HG03108 (cell line): ENCODE results near the gene STK31.
"Not testable (repeated sequence)": the region's sequence is repeated elsewhere in the genome, so short reads cannot be mapped to it uniquely, and the experiment has no call there.

Source experiments
- ATAC-seq: cut with Tn5 transposase; IDR thresholded peaks from one replicate; pipeline ENCODE4 v1.9.1; 2021; ENCODE audit warnings: moderate library complexity; ENCODE audit not compliant: unreplicated experiment

STK31 gene

DNA sequence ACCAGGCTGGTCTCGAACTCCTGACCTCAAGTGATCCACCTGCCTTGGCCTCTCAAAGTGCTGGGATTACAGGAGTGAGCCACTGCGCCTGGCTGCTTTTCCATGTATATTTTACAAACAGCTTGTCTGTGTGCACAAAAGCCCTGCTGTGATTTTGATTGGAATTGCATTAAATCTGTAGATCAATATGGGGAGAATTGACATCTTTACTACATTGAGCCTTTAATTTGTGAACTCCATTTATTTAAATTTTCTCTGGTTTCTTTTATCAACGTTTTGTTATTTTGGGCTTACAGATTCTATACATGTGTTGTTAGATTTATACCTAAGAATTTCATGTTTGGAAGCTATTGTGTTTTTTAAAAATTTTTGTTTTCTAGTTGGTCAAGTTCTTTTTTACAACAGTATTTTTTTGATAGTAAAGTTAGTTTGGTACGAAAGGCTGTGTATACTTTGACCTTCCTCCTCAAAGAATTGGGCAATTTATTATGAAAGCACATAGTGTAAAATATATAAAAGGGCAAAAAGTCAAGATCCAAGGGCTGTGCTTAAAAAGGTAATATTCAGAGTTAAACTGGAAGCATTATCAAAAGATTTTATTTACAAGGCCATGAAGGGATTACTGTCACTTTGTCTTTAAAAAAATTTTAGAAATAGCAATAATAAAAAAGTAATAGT lies 92.8 kb downstream of the STK31 start:
- no peak for ATAC-seq

DNA sequence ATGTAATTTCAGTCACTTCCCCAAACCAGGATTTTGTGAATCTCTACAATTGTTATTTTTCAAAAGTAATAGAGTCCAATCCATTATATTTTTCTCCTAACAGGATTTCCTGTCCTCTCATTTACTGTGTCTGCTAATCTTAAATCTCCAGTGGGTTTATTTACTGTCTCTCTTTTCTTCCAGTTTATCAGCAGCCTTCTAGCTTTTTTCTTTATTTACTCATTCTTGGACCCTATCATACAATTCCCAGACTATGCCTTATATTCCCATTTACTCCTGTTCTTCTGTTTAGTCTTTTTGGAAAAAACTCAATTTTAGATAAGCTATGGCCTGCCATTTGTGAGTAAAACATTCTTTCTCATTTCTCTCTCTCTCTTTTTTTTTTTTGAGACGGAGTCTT lies 94.7 kb downstream of the STK31 start:
- ATAC-seq, result no peak

DNA sequence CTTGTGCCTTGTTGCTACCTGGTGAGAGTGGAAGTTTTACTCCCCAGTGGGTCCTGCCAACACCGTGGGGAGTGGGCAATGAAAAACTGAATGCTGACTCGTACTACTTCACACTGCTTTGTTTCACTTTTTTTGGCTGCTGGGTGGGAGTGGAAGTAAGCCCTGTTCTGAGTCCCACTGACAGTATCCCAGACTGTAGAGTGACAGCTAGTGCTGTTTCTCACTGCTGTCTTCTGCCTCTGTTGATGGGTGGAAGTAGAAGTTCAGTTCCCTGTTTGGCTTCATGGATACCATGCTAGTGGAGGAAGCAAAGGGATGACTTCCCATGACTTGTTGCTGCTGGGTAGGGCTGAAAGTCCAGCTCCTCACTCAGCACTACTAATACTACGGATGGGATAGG lies 98.4 kb downstream of the STK31 start:
- ATAC-seq, result no peak

DNA sequence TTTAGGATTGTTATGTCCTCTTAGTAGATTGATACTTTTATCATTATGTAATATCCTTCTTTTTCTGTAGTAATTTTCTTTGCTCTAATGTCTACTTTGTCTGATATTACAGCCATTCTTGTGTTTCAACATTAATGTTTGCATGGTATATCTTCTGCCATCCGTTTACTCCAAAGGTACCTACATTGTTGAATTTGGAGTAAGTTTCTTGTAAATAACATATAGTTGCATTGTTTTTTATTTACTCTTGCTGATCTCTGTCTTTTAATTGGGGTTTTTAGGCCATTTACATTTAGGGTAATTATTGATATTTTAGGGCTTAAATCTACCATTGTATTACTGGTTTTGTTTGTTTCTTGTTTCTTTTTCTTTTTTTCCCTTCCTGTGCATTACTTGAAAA lies 100.1 kb downstream of the STK31 start:
- no peak for ATAC-seq

DNA sequence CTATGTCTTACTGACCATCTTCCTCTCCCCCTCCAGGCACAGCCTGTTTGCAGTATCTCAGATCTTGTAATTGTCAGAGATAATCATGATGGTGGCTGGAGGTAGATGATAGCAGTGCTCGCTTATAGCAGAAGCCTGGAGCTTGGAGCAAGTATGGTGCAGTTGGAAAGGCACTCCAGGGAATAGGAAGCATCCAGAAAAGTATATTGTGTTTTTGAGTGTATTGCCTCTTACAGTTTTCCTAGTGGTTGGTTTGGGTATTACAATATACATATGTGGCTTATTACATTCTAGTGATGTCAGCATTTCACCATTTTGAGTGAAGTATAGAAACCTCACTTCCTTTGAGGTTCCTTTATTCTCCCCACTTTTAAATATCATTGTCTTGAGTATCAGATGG lies 101.5 kb downstream of the STK31 start:
- no peak for ATAC-seq

DNA sequence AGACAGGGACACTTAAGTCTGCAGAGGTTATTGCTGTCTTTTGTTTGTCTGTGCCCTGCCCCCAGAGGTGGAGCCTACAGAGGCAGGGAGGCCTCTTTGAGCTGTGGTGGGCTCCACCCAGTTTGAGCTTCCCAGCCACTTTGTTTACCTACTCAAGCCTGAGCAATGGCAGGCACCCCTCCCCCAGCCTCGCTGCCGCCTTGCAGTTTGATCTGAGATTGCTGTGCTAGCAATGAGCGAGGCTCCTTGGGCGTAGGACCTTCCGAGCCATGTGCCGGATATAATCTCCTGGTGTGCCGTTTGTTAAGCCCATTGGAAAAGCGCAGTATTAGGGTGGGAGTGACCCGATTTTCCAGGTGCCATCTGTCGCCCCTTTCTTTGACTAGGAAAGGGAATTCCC lies 118.1 kb downstream of the STK31 start:
- not testable (repeated sequence) for ATAC-seq

DNA sequence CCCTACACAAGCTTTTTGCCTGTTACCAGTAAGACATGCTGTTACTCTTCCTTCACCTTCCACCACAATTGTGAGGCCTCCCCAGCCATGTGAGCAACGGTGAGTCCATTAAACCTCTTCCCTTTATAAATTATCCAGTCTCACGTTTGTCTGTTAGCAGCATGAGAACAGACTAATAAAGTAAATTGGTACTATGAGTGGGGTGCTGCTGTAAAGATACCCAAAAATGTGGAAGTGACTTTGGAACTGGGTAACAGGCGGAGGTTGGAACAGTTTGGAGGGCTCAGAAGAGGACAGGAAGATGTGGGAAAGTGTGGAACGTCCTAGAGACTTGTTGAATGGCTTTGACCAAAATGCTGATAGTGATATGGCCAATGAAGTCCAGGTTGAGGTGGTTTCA lies 122.7 kb downstream of the STK31 start:
- ATAC-seq, result not testable (repeated sequence)

DNA sequence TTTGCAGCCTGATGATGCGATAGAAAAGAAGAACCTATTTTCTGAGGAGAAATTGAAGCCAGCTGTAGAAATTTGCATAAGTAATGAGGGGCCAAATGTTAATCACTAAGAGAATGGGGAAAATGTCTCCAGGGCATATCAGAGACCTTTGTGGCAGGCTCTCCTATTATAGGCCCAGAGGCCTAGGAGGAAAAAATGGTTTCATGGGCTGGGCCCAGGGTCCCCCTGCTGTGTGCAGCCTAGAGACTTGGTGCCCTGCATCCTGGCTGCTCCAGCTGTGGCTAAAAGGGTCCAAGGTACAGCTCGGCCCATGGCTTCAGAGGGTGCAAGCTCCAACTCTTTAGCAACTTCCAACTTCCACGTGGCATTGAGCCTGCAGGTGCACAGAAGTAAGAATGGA lies 123.4 kb downstream of the STK31 start:
- no peak for ATAC-seq

DNA sequence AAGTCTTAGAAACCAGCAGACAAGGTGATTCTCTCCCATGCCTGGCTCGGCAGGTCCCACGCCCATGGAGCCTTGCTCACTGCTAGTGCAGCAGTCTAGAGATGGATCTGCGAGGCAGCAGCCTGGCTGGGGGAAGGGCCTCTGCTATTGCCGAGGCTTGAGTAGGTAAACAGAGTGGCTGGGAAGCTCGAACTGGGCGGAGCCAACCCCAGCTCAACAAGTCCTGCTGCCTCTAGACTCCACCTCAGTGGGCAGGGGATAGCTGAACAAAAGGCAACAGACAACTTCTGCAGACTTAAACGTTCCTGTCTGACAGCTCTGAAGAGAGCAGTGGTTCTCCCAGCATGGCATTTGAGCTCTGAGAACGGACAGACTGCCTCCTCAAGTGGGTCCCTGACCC lies 134.8 kb downstream of the STK31 start:
- ATAC-seq, result not testable (repeated sequence)

DNA sequence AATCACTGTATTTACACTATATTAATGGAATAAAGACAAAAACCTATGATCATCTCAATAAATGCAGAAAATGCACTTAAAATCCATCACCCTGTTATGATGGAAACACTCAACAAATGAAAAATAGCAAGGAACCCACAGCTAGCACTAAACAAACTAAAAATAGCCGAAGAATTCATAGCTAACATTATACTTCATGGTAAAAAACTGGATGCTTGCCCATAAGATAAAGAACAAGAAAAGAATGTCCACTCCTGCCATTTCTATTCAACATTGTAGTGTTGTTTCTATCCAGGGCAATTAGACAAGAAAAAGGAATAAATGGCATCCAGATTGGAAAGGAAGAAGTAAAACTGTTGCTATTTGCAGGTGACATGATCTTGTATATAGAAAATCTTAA lies 142.1 kb downstream of the STK31 start:
- ATAC-seq, result no peak

DNA sequence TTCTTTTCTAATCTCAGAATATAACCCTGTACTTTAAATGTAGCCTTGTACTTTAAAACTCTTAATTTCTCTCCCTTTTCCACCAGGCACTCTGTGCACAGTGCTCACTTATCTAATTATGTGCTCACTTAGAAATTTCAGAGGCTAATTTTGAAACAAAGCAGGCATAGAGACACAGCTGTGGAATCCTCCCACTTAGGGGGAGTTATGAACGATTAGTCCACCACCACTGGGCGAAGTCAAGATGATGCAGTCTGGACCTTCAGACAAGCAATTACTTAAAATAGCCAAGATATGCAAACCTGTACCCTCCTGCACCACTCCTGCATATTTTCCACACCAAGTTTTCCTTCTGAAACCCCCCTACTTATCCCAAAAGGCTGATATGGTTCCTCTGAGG lies 143.0 kb downstream of the STK31 start:
- no peak for ATAC-seq

DNA sequence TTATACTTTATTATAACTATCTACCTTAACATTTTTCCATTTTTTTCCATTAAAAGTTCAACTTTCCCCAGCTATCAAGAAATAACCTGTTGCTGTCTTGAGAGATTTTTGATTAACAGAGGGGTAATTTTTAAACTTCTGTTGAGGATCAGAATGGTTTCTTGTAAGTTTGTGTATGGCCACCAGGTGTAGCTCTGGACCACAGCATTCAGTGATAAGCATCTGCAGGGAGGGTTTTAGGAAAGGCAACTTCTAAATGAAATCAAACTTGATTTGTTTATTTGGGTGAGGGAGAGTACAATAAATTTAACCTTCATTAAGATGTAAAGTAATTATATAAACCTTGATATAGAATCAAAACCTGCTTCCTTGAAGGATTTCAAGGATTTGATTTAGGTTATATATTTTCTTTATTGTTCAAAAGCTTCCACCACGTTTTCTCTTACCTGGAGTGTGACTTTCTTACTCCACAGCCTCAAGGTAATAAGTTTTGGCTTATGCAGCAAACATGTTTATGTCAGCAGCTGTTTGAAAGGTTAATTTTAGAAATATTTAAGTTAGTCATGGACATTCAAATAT lies 153.3 kb downstream of the STK31 start:
- no peak for ATAC-seq

DNA sequence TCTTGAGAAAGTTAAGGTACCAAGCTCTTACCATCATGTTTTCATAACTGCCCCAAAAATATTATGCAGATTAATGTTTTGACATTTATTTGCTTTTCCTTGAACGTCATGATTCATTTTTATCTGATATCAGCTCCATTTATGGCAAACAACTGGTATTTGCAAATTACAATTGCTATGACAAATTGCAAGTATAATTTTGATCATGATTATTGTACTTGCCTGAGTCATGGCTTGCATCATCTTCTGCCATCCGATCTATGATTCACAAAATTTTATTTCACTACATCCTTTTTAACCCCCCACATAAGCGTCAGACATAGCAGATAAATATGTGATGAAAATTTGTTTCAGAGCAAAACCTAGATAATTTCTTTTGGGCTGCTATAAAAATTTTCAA lies 155.0 kb downstream of the STK31 start:
- no peak for ATAC-seq

DNA sequence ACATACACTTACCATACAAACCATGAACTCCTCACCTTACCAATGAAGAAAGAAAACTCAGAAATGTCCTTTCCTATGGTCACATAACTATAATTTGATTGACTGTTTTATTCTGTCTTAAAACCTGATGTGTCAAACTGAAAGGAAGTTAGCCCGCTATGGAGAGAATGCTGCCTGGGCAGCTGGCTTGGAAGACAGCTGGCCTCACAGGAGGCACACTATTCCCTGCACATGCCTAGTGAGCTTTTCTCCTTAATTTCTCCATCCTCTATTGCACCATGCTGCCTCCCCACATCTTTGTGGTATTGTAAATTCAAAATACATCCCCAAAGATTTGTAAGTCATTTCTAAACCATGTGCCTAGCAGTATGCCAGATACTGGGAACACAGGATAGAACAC lies 163.3 kb downstream of the STK31 start:
- no peak for ATAC-seq

DNA sequence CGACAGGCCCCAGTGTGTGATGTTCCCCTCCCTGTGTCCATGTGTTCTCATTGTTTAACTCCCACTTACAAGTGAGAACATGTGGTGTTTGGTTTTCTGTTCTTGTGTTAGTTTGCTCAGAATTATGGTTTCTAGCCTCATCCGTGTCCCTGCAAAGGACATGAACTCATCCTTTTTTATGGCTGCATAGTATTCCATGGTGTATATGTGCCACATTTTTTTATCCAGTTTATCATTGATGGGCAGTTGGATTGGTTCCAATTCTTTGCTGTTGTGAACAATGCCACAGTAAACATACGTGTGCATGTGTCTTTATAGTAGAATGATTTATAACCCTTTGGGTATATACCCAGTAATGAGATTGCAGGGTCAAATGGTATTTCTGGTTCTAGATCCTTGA lies 166.5 kb downstream of the STK31 start:
- ATAC-seq, result not testable (repeated sequence)
